T-helper 17 cell (primary cell): Measurements from ENCODE around the gene SMG7. TPM values are rescaled to one million over a fixed set of nuclear protein-coding genes. Genes with fewer than 3 reads are reported as not detected.
"Not testable (repeated sequence)": the region's sequence is repeated elsewhere in the genome, so short reads cannot be mapped to it uniquely, and the experiment has no call there.

Source experiments
- ATAC-seq: fragments of 150-1000 bp; cut with Tn5 transposase; 2 replicates; pipeline ENCODE4 v1.10.0; 2021; ENCODE audit warnings: mild to moderate bottlenecking, moderate library complexity
- DNase-seq, 3 donors: peaks; one replicate each; pipeline versions ENCODE4 v3.0.0 to v3.0.0-alpha.2; 2020 to 2021
- H3K9me3 ChIP-seq: one replicate; pipeline ENCODE4 v1.7.0; 2013; ENCODE audit warnings: low read length, mild to moderate bottlenecking; ENCODE audit not compliant: control insufficient read depth, poor library complexity, severe bottlenecking
- H3K27ac Mint-ChIP-seq: one replicate; pipeline ENCODE4 v1.8.0; 2022; ENCODE audit warnings: mild to moderate bottlenecking, moderate library complexity, mixed read lengths
- H3K27me3 Mint-ChIP-seq: one replicate; pipeline ENCODE4 v1.8.0; 2022; ENCODE audit warnings: mixed read lengths
- H3K36me3 Mint-ChIP-seq: one replicate; pipeline ENCODE4 v1.8.0; 2022; ENCODE audit warnings: low read depth, mixed read lengths
- H3K4me1 Mint-ChIP-seq: one replicate; pipeline ENCODE4 v1.8.0; 2022; ENCODE audit warnings: mild to moderate bottlenecking, mixed read lengths
- H3K4me3 Mint-ChIP-seq: one replicate; pipeline ENCODE4 v1.8.0; 2022; ENCODE audit warnings: mild to moderate bottlenecking, moderate library complexity, mixed read lengths
- total RNA-seq, 4 donors: library from RNA in 2 of 4; stranded (reverse) in 2 of 4; gene quantifications; one replicate each; pipeline ENCODE4 v1.2.3 and lab custom pipeline; 2022 to 2026

The SMG7 gene, protein sequence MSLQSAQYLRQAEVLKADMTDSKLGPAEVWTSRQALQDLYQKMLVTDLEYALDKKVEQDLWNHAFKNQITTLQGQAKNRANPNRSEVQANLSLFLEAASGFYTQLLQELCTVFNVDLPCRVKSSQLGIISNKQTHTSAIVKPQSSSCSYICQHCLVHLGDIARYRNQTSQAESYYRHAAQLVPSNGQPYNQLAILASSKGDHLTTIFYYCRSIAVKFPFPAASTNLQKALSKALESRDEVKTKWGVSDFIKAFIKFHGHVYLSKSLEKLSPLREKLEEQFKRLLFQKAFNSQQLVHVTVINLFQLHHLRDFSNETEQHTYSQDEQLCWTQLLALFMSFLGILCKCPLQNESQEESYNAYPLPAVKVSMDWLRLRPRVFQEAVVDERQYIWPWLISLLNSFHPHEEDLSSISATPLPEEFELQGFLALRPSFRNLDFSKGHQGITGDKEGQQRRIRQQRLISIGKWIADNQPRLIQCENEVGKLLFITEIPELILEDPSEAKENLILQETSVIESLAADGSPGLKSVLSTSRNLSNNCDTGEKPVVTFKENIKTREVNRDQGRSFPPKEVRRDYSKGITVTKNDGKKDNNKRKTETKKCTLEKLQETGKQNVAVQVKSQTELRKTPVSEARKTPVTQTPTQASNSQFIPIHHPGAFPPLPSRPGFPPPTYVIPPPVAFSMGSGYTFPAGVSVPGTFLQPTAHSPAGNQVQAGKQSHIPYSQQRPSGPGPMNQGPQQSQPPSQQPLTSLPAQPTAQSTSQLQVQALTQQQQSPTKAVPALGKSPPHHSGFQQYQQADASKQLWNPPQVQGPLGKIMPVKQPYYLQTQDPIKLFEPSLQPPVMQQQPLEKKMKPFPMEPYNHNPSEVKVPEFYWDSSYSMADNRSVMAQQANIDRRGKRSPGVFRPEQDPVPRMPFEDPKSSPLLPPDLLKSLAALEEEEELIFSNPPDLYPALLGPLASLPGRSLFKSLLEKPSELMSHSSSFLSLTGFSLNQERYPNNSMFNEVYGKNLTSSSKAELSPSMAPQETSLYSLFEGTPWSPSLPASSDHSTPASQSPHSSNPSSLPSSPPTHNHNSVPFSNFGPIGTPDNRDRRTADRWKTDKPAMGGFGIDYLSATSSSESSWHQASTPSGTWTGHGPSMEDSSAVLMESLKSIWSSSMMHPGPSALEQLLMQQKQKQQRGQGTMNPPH
- total RNA-seq (10 to 100 TPM; 50.6 to 51.0 TPM), total RNA-seq (lab: John Stamatoyannopoulos, UW) (25.8 to 38.7 reads per million in 2 donors)

DNA sequence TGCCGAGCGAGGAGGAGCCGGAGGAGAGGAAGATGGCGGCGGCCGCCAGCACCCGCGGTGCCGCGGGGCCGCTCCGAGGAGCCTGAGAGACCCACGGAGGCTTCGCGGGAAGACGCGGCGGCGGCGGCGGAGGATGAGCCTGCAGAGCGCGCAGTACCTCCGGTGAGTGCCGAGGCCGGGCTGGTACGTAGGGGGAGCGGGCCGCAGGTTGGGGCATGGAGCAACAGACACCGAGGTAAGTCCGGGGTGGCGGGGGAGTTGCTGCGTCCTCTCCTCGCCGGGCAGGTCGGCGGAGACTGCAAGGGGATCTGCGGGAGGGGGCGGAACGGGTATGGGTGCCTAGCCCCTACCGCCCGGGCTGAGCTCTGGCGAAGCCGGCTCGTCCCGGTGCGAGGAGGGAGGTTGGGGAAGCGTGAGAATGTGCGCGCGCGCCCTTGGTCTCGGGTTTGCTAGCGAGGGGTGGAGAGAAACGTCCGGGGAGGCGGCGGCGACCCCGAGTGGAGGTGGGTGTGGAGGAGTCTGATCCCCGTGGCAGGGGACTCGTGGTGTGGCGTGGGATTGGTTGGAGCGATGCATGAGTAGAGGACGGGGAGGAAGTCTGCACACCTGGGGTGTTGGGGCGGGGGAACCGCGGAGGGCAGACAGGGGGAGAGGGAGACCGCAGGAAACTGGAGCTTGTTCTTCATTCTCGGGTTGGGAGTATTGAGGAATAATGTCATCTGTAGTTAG lies at the start of gene SMG7:
Gene SMG7, plus strand, starts transcription at position 12 of the 729 bp plus-strand sequence. Its CDS starts 122 bp downstream, at position 134.
- peak in 2 of 3 donors; percentile 44 to 61 for DNase-seq

DNA sequence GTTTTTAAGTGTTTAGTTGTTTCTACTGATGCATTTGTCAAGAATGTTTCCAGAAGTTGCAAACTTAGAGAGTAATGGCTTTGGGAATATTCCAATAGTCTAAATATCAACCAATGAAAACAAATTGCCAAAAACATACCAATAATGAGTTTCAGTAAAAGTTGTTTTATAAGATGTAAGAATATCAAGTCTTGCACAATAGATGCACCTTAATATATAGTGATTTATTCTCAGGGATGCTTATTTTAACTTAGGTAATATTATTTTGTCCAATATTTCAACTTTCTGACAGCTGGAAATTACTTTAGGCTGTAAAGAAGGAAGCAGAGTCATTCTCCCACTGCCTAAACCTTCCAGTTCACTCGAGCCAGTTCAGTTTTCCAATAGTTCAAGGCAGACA lies 48.8 kb upstream of the SMG7 start:
- H3K27me3 Mint-ChIP-seq, result peaks cover 52% of the 10 kb centered on the region
- no peak overlapping the region for H3K4me3 Mint-ChIP-seq
- H3K27ac Mint-ChIP-seq, result no peak overlapping the region
- peaks cover 2% of the 10 kb centered on the region for H3K4me1 Mint-ChIP-seq
- no peak for ATAC-seq
- peaks cover 3% of the 10 kb centered on the region for H3K36me3 Mint-ChIP-seq
- no peaks in the 10 kb centered on the region for H3K9me3 ChIP-seq
- DNase-seq, result no peak

More for the DNA sequence above, at the start of gene SMG7:
- peaks cover 28% of the 10 kb centered on the region for H3K4me1 Mint-ChIP-seq
- no peaks in the 10 kb centered on the region for H3K27me3 Mint-ChIP-seq
- H3K27ac Mint-ChIP-seq, result no peak within 1 kb of the TSS
- peak; percentile 5 for ATAC-seq
- peaks cover 12% of the 10 kb centered on the region for H3K36me3 Mint-ChIP-seq
- H3K4me3 Mint-ChIP-seq, result peak within 1 kb of the TSS; percentile 99
- no peaks in the 10 kb centered on the region for H3K9me3 ChIP-seq

DNA sequence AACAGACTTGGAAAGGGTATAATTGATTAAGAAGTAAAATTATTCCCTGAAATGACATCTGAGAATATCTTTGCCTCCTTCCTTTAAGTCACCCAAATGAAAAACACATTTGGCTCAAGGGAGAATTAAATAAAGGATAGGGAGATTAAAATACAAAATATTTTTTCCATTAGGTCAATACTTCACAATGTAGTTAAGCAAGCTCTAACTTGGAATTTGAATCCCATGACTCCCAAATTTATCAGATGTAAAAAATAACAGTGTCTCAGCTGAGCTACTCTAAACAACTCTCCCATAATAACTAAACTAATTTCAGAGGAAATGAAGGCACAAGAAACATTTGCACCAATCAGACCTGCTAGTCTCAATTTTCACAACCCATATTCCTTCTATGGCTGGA lies 47.6 kb upstream of the SMG7 start:
- DNase-seq, result no peak
- no peaks in the 10 kb centered on the region for H3K9me3 ChIP-seq
- H3K36me3 Mint-ChIP-seq, result no peaks in the 10 kb centered on the region
- H3K4me1 Mint-ChIP-seq, result no peaks in the 10 kb centered on the region
- peaks cover 52% of the 10 kb centered on the region for H3K27me3 Mint-ChIP-seq
- no peak overlapping the region for H3K27ac Mint-ChIP-seq
- H3K4me3 Mint-ChIP-seq, result no peak overlapping the region
- ATAC-seq, result no peak

GRCh38 chr1:183427591-183427990 lies 44.7 kb upstream of the SMG7 start:
- not testable (repeated sequence) for H3K9me3 ChIP-seq, H3K36me3 Mint-ChIP-seq, H3K27ac Mint-ChIP-seq, H3K4me3 Mint-ChIP-seq, ATAC-seq, H3K4me1 Mint-ChIP-seq, DNase-seq
- H3K27me3 Mint-ChIP-seq, result peaks cover 44% of the 10 kb centered on the region

GRCh38 chr1:183431840-183432547 lies 40.3 kb upstream of the SMG7 start:
- H3K36me3 Mint-ChIP-seq, result peaks cover 2% of the 10 kb centered on the region
- no peak overlapping the region for H3K27ac Mint-ChIP-seq
- H3K27me3 Mint-ChIP-seq, result peaks cover 53% of the 10 kb centered on the region
- no peaks in the 10 kb centered on the region for H3K4me1 Mint-ChIP-seq
- ATAC-seq (no peak), DNase-seq (no peak)
- H3K9me3 ChIP-seq, result no peaks in the 10 kb centered on the region
- no peak overlapping the region for H3K4me3 Mint-ChIP-seq

- ATAC-seq (no peak), DNase-seq (no peak)
- H3K9me3 ChIP-seq, result no peaks in the 10 kb centered on the region
- Mint-ChIP-seq H3K27me3 (peaks cover 53% of the 10 kb centered on the region), H3K4me1 (no peaks in the 10 kb centered on the region), H3K27ac (no peak overlapping the region), H3K36me3 (peaks cover 2% of the 10 kb centered on the region), H3K4me3 (no peak overlapping the region)
These were observed 39.8 kb upstream of the SMG7 start for GRCh38 chr1:183432548-183432875.

- H3K36me3 Mint-ChIP-seq, result peaks cover 2% of the 10 kb centered on the region
- no peak overlapping the region for H3K4me3 Mint-ChIP-seq
- H3K27ac Mint-ChIP-seq, result no peak overlapping the region
- no peaks in the 10 kb centered on the region for H3K9me3 ChIP-seq
- no peak for ATAC-seq
- H3K4me1 Mint-ChIP-seq, result no peaks in the 10 kb centered on the region
- peaks cover 50% of the 10 kb centered on the region for H3K27me3 Mint-ChIP-seq
- DNase-seq, result no peak
These were observed 38.6 kb upstream of the SMG7 start for GRCh38 chr1:183433703-183434102.

- no peaks in the 10 kb centered on the region for H3K36me3 Mint-ChIP-seq
- H3K4me1 Mint-ChIP-seq, result no peaks in the 10 kb centered on the region
- H3K9me3 ChIP-seq, result no peaks in the 10 kb centered on the region
- no peak overlapping the region for H3K27ac Mint-ChIP-seq
- no peak for DNase-seq
- peaks cover 39% of the 10 kb centered on the region for H3K27me3 Mint-ChIP-seq
- no peak overlapping the region for H3K4me3 Mint-ChIP-seq
- ATAC-seq, result no peak
These were observed 36.8 kb upstream of the SMG7 start for GRCh38 chr1:183435497-183435896.

GRCh38 chr1:183438060-183438459 lies 34.2 kb upstream of the SMG7 start:
- Mint-ChIP-seq H3K4me1 (peaks cover 1% of the 10 kb centered on the region), H3K27me3 (peaks cover 26% of the 10 kb centered on the region), H3K27ac (no peak overlapping the region)

DNA sequence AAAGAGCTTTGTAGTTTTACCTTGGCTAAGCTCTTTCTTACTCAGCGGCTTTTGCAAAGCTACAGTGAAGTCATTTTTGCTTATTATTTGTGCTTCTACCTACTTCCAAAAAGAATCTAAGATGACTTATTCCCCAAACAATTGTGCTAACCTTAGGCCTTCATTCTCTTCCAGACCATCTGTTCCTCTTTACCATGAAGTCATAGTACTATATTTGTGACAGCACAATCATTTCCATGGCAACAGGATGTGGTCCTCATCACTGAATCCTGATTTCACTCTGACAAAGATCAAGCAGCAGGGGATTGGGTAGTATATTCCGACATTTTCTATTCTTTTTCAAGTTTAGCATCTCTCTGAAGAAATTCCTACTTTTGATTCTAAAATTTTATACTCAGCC lies 29.3 kb upstream of the SMG7 start:
- DNase-seq, result no peak
- no peak for ATAC-seq
- Mint-ChIP-seq H3K4me1 (peaks cover 3% of the 10 kb centered on the region), H3K36me3 (no peaks in the 10 kb centered on the region), H3K4me3 (no peak overlapping the region), H3K27me3 (peaks cover 6% of the 10 kb centered on the region), H3K27ac (no peak overlapping the region)
- no peaks in the 10 kb centered on the region for H3K9me3 ChIP-seq

More at GRCh38 chr1:183438060-183438459, 34.2 kb upstream of the SMG7 start:
- H3K36me3 Mint-ChIP-seq, result no peaks in the 10 kb centered on the region
- no peaks in the 10 kb centered on the region for H3K9me3 ChIP-seq
- no peak for DNase-seq
- ATAC-seq, result no peak
- H3K4me3 Mint-ChIP-seq, result no peak overlapping the region

DNA sequence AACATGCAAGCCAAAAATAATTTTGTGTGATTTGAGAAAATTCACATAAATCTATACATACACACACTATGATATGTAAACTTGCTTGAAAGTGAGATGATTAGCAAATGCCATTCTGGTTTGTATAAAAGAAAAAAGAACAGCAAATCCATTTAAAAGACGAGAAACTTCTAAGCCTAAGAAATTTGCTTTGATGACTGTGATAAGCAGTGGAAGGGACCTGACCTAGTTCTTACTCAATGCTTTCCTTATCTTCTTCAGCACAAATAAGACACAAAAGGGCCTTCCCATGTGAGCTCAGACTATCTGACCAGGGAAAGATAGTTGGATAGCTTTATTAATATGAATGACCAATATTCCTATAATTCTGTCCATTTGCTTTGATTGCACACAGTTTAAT lies 28.8 kb upstream of the SMG7 start:
- peaks cover 6% of the 10 kb centered on the region for H3K27me3 Mint-ChIP-seq
- H3K27ac Mint-ChIP-seq, result no peak overlapping the region
- ATAC-seq (no peak), DNase-seq (no peak)
- H3K36me3 Mint-ChIP-seq, result no peaks in the 10 kb centered on the region
- peaks cover 3% of the 10 kb centered on the region for H3K4me1 Mint-ChIP-seq
- no peak overlapping the region for H3K4me3 Mint-ChIP-seq
- no peaks in the 10 kb centered on the region for H3K9me3 ChIP-seq

DNA sequence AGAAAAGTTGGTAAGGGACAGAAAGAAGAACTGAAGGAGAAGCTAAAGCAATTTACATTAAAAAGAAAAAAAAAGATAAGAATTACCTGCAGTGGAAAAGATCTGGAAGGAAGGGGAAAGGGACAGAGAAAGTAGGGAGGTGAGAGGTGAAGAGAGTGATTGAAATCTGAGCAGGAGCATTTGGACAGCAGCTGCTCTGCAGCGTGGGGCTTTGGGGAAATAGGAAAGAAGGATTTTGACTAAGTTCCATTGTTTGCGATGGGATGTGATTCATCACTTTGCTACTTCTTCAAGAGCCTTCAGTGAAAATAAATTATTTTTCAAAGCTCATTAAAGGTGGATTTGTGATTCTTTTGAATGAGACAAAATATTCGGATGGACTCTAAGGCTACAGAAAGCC lies 28.1 kb upstream of the SMG7 start:
- H3K27ac Mint-ChIP-seq, result no peak overlapping the region
- DNase-seq, result no peak
- no peaks in the 10 kb centered on the region for H3K9me3 ChIP-seq
- peaks cover 3% of the 10 kb centered on the region for H3K4me1 Mint-ChIP-seq
- peaks cover 6% of the 10 kb centered on the region for H3K27me3 Mint-ChIP-seq
- ATAC-seq, result no peak
- no peak overlapping the region for H3K4me3 Mint-ChIP-seq
- no peaks in the 10 kb centered on the region for H3K36me3 Mint-ChIP-seq
